SK-N-SH (cell line): ENCODE data around the gene C19orf53. TPM values are rescaled to one million over a fixed set of nuclear protein-coding genes. Genes with fewer than 3 reads are reported as not detected.
"Not testable (repeated sequence)": the region's sequence is repeated elsewhere in the genome, so short reads cannot be mapped to it uniquely, and the experiment has no call there.

Experiments used
- CTCF ChIA-PET: fragments of 300-600, 350-600 bp; formaldehyde crosslinking; extraction: SDS; loops from one replicate; lab custom pipeline; 2021; lab: Yijun Ruan, JAX
- POLR2A ChIA-PET: fragments of 350-600 bp; sonication (Branson Sonifier 250); formaldehyde crosslinking; extraction: SDS; loops from one replicate; lab custom pipeline; 2020; ENCODE audit warnings: antibody characterized with exemption, inconsistent platforms; lab: Yijun Ruan, JAX
- DNase-seq: peaks from one replicate; pipeline ENCODE4 v3.0.0; 2012
- H2AFZ ChIP-seq: fragments of 200-600 bp; sonication (generic); 2 replicates; pipeline ENCODE4 v1.8.1; 2016; ENCODE audit warnings: antibody characterized with exemption, mild to moderate bottlenecking, low read depth
- H3F3A ChIP-seq: fragments of 200-600 bp; sonication (generic); replicated peaks from 2 replicates; pipeline ENCODE3; 2016; ENCODE audit warnings: antibody characterized with exemption, mild to moderate bottlenecking; ENCODE audit not compliant: insufficient read depth
- H3K27ac ChIP-seq, 2 experiments: fragments of 200-500 bp in 1 of 2; fragments of 200-600 bp in 1 of 2; sonication (Bioruptor generic) in 1 of 2; sonication (generic), shearing (Covaris generic) in 1 of 2; 2 replicates each; pipeline versions ENCODE4 v1.5.1 to v1.6.1; 2014 to 2016; ENCODE audit warnings: low read depth in 2 of 2, inconsistent platforms in 1 of 2, low read length in 1 of 2, mild to moderate bottlenecking in 1 of 2, mixed read lengths in 1 of 2
- H3K27me3 ChIP-seq: fragments of 200-600 bp; sonication (generic), shearing (Covaris generic); 2 replicates; pipeline ENCODE4 v1.6.1; 2016; ENCODE audit warnings: mixed run types; ENCODE audit not compliant: insufficient read depth
- H3K36me3 ChIP-seq, 2 experiments: fragments of 200-500 bp in 1 of 2; fragments of 200-600 bp in 1 of 2; sonication (Bioruptor generic) in 1 of 2; sonication (generic) in 1 of 2; replicated peaks in 1 of 2; 2 replicates each; pipeline versions ENCODE3 to v1.5.1; 2014 to 2016; ENCODE audit warnings: low read length in 1 of 2, mild to moderate bottlenecking in 1 of 2; ENCODE audit not compliant: insufficient read depth in 2 of 2, control insufficient read depth in 1 of 2
- H3K4me1 ChIP-seq, 2 experiments: fragments of 200-500 bp in 1 of 2; fragments of 200-600 bp in 1 of 2; sonication (Bioruptor generic) in 1 of 2; sonication (generic), shearing (Covaris generic) in 1 of 2; 2 replicates each; pipeline versions ENCODE4 v1.5.1 to v1.6.1; 2014 to 2016; ENCODE audit warnings: low read depth in 1 of 2, low read length in 1 of 2, mixed run types in 1 of 2; ENCODE audit not compliant: insufficient read depth in 2 of 2, control insufficient read depth in 1 of 2
- H3K4me2 ChIP-seq: fragments of 200-600 bp; sonication (generic), shearing (Covaris generic); 2 replicates; pipeline ENCODE4 v1.6.1; 2017; ENCODE audit warnings: mixed run types
- H3K4me3 ChIP-seq, 2 experiments: fragments of 200-500 bp in 1 of 2; fragments of 200-600 bp in 1 of 2; sonication (Bioruptor generic) in 1 of 2; sonication (generic), shearing (Covaris generic) in 1 of 2; 2 replicates each; pipeline versions ENCODE4 v1.5.1 to v1.8.1; 2014 to 2016; ENCODE audit warnings: low read depth in 2 of 2, inconsistent platforms in 1 of 2, low read length in 1 of 2, mild to moderate bottlenecking in 1 of 2, mixed read lengths in 1 of 2, moderate library complexity in 1 of 2
- H3K79me2 ChIP-seq: fragments of 200-600 bp; sonication (generic); 2 replicates; pipeline ENCODE4 v1.8.1; 2017; ENCODE audit warnings: mild to moderate bottlenecking; ENCODE audit not compliant: insufficient read depth
- H3K9ac ChIP-seq: fragments of 200-600 bp; sonication (generic); 2 replicates; pipeline ENCODE4 v1.6.1; 2017; ENCODE audit warnings: mixed run types
- H3K9me2 ChIP-seq: fragments of 200-600 bp; sonication (generic); 2 replicates; pipeline ENCODE4 v1.6.1; 2017; ENCODE audit warnings: mixed run types
- H3K9me3 ChIP-seq: fragments of 200-600 bp; sonication (generic); 2 replicates; pipeline ENCODE4 v1.6.1; 2017; ENCODE audit warnings: mixed run types, mild to moderate bottlenecking, moderate library complexity
- H4K20me1 ChIP-seq: fragments of 200-600 bp; sonication (generic); 2 replicates; pipeline ENCODE4 v1.6.1; 2017; ENCODE audit warnings: mild to moderate bottlenecking, mixed run types; ENCODE audit not compliant: insufficient read depth
- CHD2 ChIP-seq: fragments of 150-350 bp; IDR thresholded peaks from 2 replicates; pipeline ENCODE4 v1.6.1; 2018; ENCODE audit warnings: low read length; ENCODE audit not compliant: partially characterized antibody
- CTCF ChIP-seq: fragments of 200-600 bp; sonication (generic); IDR thresholded peaks from 2 replicates; pipeline ENCODE4 v1.6.1; 2017; ENCODE audit warnings: antibody characterized with exemption, mild to moderate bottlenecking, moderate library complexity
- EZH2phosphoT487 ChIP-seq: fragments of 200-600 bp; sonication (generic); IDR thresholded peaks from 2 replicates; pipeline ENCODE4 v1.6.1; 2017; ENCODE audit warnings: low read depth, mixed run types, mild to moderate bottlenecking, antibody characterized with exemption, moderate library complexity, borderline replicate concordance
- FOSL2 ChIP-seq: IDR thresholded peaks from 2 replicates; pipeline ENCODE4 v1.4.0; 2012; ENCODE audit warnings: low read depth, mild to moderate bottlenecking, moderate library complexity, borderline replicate concordance
- FOXJ3 ChIP-seq: sonication (generic); formaldehyde crosslinking; IDR thresholded peaks from 2 replicates; pipeline ENCODE4 v1.5.1; 2020; ENCODE audit warnings: mild to moderate bottlenecking, missing genetic modification reagents
- GATA2 ChIP-seq: sonication (generic); formaldehyde crosslinking; IDR thresholded peaks from 2 replicates; pipeline ENCODE4 v1.5.0; 2020; ENCODE audit warnings: mild to moderate bottlenecking, missing genetic modification reagents
- IRF3 ChIP-seq: fragments of 150-350 bp; IDR thresholded peaks from 2 replicates; pipeline ENCODE4 v1.6.1; 2016; ENCODE audit warnings: mild to moderate bottlenecking, low read depth, low read length
- JUND ChIP-seq: IDR thresholded peaks from 2 replicates; pipeline ENCODE4 v1.4.0; 2012
- MXI1 ChIP-seq: IDR thresholded peaks from 2 replicates; pipeline ENCODE4 v1.6.1; 2012; ENCODE audit warnings: mild to moderate bottlenecking, low read depth, low read length, improper control_type of control experiment
- NFIC ChIP-seq: IDR thresholded peaks from 2 replicates; pipeline ENCODE4 v1.4.0; 2012; ENCODE audit warnings: borderline replicate concordance
- NRF1 ChIP-seq: IDR thresholded peaks from 2 replicates; pipeline ENCODE4 v1.6.1; 2012; ENCODE audit warnings: low read depth, mild to moderate bottlenecking, low read length
- REST ChIP-seq: IDR thresholded peaks from 2 replicates; pipeline ENCODE4 v1.6.1; 2012; ENCODE audit warnings: mild to moderate bottlenecking, low read depth, low read length, moderate library complexity
- RXRA ChIP-seq: IDR thresholded peaks from 2 replicates; pipeline ENCODE4 v1.4.0; 2012; ENCODE audit warnings: low read depth, mild to moderate bottlenecking, borderline replicate concordance
- TAF1 ChIP-seq: IDR thresholded peaks from 2 replicates; pipeline ENCODE4 v1.6.1; 2012; ENCODE audit warnings: low read depth, mild to moderate bottlenecking, low read length, moderate library complexity, borderline replicate concordance
- TEAD4 ChIP-seq: IDR thresholded peaks from 2 replicates; pipeline ENCODE4 v1.4.0; 2012; ENCODE audit warnings: mild to moderate bottlenecking, borderline replicate concordance; ENCODE audit not compliant: insufficient read depth
- WGBS: methylation state at CpG from one replicate; pipeline ENCODE4 v1.1.6; 2017; ENCODE audit warnings: low lambda C conversion rate; 5-methylcytosine and 5-hydroxymethylcytosine counted together
- polyA plus RNA-seq, 3 experiments: library from polyadenylated mRNA; depleted of rRNA; stranded (reverse); fragments of >200 nt; gene quantifications; 2 replicates each; pipeline ENCODE4 v1.2.3, GENCODE V29; 2012

The C19orf53 gene
- polyA plus RNA-seq, 1 of the 3 experiments (the other 2 are of a cell fraction): 554 TPM

GRCh38 chr19:13778847-13779246 is 4.6 kb downstream of the C19orf53 start:
- no peaks in the 10 kb centered on the region for H3K9me2 ChIP-seq

GRCh38 chr19:13779794-13780193 is 5.5 kb downstream of the C19orf53 start:
- not testable (repeated sequence) for DNase-seq, H3K9me2 ChIP-seq, H3K27ac ChIP-seq, H3K9me3 ChIP-seq, H4K20me1 ChIP-seq, H2AFZ ChIP-seq, H3K4me2 ChIP-seq, H3K4me3 ChIP-seq, H3K27me3 ChIP-seq, H3K9ac ChIP-seq
- 100% methylated on average over 7 of the region's 8 CpGs for WGBS
- H3K36me3 ChIP-seq: peaks cover 18 to 23% of the 10 kb centered on the region in 2 experiments
- peaks cover 32% of the 10 kb centered on the region for H3F3A ChIP-seq
- peaks cover 30% of the 10 kb centered on the region for H3K79me2 ChIP-seq
- ChIA-PET CTCF (interaction anchor here (0.6 to 1.0 kb wide), 3 partner anchors 15 to 82 kb away, joined by 3 to 6 read pairs (median 3); no protein-coding TSS in a partner anchor), POLR2A (interaction anchor here (0.7 kb wide), 1 partner anchor 44 kb away, joined by 5 read pairs; no protein-coding TSS in a partner anchor)
- H3K4me1 ChIP-seq: peaks cover 10 to 20% of the 10 kb centered on the region in 2 experiments; a peak in 3 of 4 replicates

More at GRCh38 chr19:13778847-13779246, 4.6 kb downstream of the C19orf53 start:
- H3K27ac ChIP-seq: no peak overlapping the region
- H3K9me3 ChIP-seq: no peaks in the 10 kb centered on the region
- H3K36me3 ChIP-seq: peaks cover 18 to 23% of the 10 kb centered on the region in 2 experiments
- CTCF ChIA-PET: no interaction called here
- H3K27me3 ChIP-seq: no peaks in the 10 kb centered on the region
- POLR2A ChIA-PET: no interaction called here
- no peaks in the 10 kb centered on the region for H4K20me1 ChIP-seq
- DNase-seq: no peak
- 85% methylated on average over 4 of the region's 6 CpGs for WGBS
- no peak overlapping the region for H3K9ac ChIP-seq
- H2AFZ ChIP-seq: no peak overlapping the region
- peaks cover 10 to 17% of the 10 kb centered on the region in 2 experiments; a peak in 3 of 4 replicates for H3K4me1 ChIP-seq
- no peak for TF ChIP-seq NFIC
- no peak for TF ChIP-seq JUND
- no peak for TF ChIP-seq FOXJ3
- TF ChIP-seq REST: no peak
- TF ChIP-seq NRF1: no peak
- TF ChIP-seq IRF3: no peak
- TF ChIP-seq EZH2phosphoT487: no peak
- no peak for TF ChIP-seq CHD2
- TF ChIP-seq GATA2 (CRISPR knock-in tag): no peak
- TF ChIP-seq MXI1: no peak
- TF ChIP-seq RXRA: no peak
- no peak for TF ChIP-seq TEAD4
- TF ChIP-seq CTCF: no peak
- TF ChIP-seq FOSL2: no peak
- no peak for TF ChIP-seq TAF1
- no peak overlapping the region for H3K4me3 ChIP-seq
- peaks cover 34% of the 10 kb centered on the region for H3F3A ChIP-seq
- H3K79me2 ChIP-seq: peaks cover 34% of the 10 kb centered on the region
- no peak overlapping the region for H3K4me2 ChIP-seq
